GM12891 (cell line): Measurements from ENCODE around the gene PLS3.
"Not testable (repeated sequence)": the region's sequence is repeated elsewhere in the genome, so short reads cannot be mapped to it uniquely, and the experiment has no call there.

Experiments used
- PAX5 ChIP-seq: IDR thresholded peaks from 2 replicates; pipeline ENCODE4 v1.6.1; 2011; ENCODE audit warnings: low read length, moderate library complexity, mild to moderate bottlenecking; ENCODE audit not compliant: insufficient read depth, severe bottlenecking
- POLR2A ChIP-seq: IDR thresholded peaks from 2 replicates; pipeline ENCODE4 v1.6.1; 2011; ENCODE audit warnings: low read depth, low read length, control low read depth
- POLR2AphosphoS5 ChIP-seq: IDR thresholded peaks from 2 replicates; pipeline ENCODE4 v1.6.1; 2011; ENCODE audit warnings: low read depth, low read length, control low read depth
- POU2F2 ChIP-seq: IDR thresholded peaks from 2 replicates; pipeline ENCODE4 v1.6.1; 2011; ENCODE audit warnings: low read depth, mild to moderate bottlenecking, control low read depth, low read length, moderate library complexity
- SPI1 ChIP-seq: IDR thresholded peaks from 2 replicates; pipeline ENCODE4 v1.6.1; 2011; ENCODE audit warnings: low read depth, low read length, control low read depth
- TAF1 ChIP-seq: IDR thresholded peaks from 2 replicates; pipeline ENCODE4 v1.6.1; 2011; ENCODE audit warnings: low read depth, low read length, control low read depth

GRCh38 chrX:115644397-115644796 is 83.4 kb downstream of the PLS3 start:
- not testable (repeated sequence) for TF ChIP-seq POLR2AphosphoS5, POLR2A, TAF1, PAX5, POU2F2, SPI1
